Mononuclear cell (primary cell): ENCODE data around the gene SETD4. TPM values are rescaled to one million over a fixed set of nuclear protein-coding genes. Genes with fewer than 3 reads are reported as not detected.
"Not testable (repeated sequence)": the region's sequence is repeated elsewhere in the genome, so short reads cannot be mapped to it uniquely, and the experiment has no call there.

ENCODE experiments used
- H3K27me3 ChIP-seq: 2 replicates; pipeline ENCODE4 v1.6.0; 2011; ENCODE audit warnings: low read length, control low read depth; ENCODE audit not compliant: insufficient read depth
- H3K4me1 ChIP-seq: 2 replicates; pipeline ENCODE4 v1.5.1; 2011; ENCODE audit warnings: mild to moderate bottlenecking, low read length, control low read depth; ENCODE audit not compliant: insufficient read depth
- H3K4me3 ChIP-seq: 2 replicates; pipeline ENCODE4 v1.5.1; 2011; ENCODE audit warnings: mild to moderate bottlenecking, low read length, moderate library complexity
- H3K9me3 ChIP-seq: 2 replicates; pipeline ENCODE4 v1.5.1; 2011; ENCODE audit warnings: low read depth, mild to moderate bottlenecking, control low read depth, low read length
- total RNA-seq: library from RNA; depleted of rRNA; stranded (reverse); fragments of >200 nt; gene quantifications from one replicate; pipeline ENCODE4 v1.2.3, GENCODE V29; 2012

The SETD4 gene
- total RNA-seq, 1 donor = 8.4 TPM

DNA sequence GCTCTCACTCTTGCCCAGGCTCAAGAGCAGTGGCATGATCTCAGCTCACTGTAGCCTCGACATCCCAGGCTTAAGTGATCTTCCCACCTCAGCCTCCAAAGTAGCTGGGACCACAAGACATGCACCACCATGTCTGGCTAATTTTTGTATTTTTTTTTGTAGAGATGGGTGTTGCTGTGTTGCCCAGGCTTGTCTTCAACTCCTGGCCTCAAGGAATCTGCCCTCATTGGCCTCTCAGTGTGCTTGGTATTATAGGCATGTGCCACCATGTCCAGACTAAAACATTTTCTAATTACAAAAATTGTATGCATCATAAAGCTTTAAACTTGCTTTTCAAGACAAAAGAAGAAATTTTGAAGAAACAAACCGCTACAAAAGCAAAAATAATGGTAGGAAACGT, 29.6 kb upstream of the SETD4 start:
- H3K4me3 ChIP-seq = no peak overlapping the region
- no peaks in the 10 kb centered on the region for H3K27me3 ChIP-seq
- no peaks in the 10 kb centered on the region for H3K4me1 ChIP-seq
- peaks cover 12% of the 10 kb centered on the region for H3K9me3 ChIP-seq

DNA sequence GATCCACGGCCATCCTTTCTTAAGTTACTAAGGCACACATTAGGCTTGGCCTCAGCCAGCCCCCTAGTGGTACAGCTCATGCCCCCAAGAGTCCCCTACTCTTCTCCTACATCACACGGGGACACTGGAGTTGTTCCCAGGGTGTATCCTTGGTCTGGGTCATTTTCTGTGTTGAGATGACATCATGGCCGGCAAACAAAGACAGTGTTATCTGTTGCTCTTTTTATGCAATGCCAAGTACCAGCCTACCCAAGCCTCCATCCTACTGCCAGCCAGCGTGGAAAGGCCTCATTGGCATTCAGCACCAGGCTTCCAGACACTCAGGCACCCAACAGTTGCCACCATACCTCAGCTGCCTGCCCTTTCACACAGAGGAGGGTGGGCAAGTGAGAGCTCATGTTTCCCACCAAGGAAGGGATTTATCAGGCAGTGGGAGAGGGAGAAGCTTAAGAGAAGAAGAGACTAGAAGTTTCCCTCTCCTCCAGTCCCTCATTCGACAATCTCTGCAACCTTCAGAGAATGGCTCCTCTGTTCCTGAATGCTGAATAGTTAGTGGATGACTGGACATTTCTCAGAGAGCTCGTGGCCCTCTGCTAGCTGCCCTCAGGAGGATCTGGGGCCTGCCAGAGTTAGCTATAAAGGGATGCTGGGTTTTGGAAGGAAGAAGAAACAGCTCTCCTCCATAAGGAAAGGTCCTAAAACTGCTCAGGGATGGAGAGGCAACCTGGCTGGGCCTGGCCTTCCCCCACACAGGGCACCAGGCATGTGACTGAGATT, 27.2 kb upstream of the SETD4 start:
- H3K4me1 ChIP-seq = no peaks in the 10 kb centered on the region
- H3K27me3 ChIP-seq = no peaks in the 10 kb centered on the region
- no peak overlapping the region for H3K4me3 ChIP-seq
- no peaks in the 10 kb centered on the region for H3K9me3 ChIP-seq

DNA sequence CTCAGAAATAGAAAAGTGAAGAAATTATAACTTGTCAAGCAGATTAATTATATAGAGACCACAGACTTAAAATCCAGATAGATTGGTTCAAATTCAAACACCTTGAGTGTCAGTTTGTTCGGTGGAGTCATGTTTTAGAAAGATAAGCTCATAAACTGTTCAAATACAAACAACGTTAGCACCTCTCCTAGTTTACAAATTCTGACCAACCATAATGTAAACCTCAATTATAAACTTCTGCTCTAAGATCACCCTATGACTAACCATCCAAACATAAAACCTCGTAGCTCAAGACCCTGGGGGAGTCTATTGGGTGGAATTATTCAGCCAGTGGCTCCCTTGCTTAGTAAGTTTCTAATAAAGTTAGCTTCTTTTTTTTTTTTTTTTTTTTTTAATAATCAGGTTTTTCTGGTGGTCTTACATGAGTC, 21.9 kb upstream of the SETD4 start:
- Histone ChIP-seq H3K4me3 (no peak overlapping the region), H3K4me1 (peaks cover 24% of the 10 kb centered on the region), H3K9me3 (no peaks in the 10 kb centered on the region), H3K27me3 (no peaks in the 10 kb centered on the region)

DNA sequence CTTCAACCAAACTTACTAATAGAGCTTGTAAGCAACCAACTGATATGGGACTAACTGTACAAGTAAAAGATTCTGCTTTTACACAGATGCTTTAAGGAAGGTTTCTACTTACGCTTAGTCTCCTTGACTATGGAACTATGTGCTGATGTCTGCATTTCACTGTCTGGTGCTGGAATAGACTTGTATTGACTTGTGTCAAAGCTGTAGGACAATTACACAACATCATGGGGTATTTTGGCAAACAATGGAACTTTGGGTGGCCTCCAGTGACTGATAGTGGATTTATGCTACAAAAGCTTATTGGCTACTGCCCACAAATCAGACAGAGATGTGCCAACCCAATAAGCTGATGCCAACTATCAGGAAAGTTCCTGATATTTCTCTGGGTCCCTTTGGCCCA, 20.1 kb upstream of the SETD4 start:
- peaks cover 33% of the 10 kb centered on the region for H3K4me1 ChIP-seq
- no peaks in the 10 kb centered on the region for H3K9me3 ChIP-seq
- no peak overlapping the region for H3K4me3 ChIP-seq

DNA sequence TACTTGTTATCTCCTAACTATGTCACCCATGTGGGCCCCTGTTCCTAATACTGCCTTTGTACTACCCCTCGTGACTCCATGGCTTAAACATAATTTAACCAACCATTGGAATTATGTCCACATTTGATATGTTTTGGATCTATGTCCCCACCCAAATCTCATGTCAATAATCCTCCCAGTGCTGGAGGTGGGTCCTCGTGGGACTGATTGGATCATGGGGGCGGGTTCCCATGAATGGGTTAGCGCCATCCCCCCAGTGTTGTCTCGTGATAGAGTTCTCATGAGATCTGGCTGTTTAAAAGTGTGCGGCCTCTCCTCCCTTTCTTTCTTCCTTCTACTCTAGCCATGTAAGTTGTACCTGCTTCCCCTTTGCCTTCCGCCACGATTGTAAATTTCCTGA, 19.3 kb upstream of the SETD4 start:
- Histone ChIP-seq H3K4me3 (no peak overlapping the region), H3K4me1 (peaks cover 33% of the 10 kb centered on the region)

More for the DNA sequence above, 20.1 kb upstream of the SETD4 start:
- no peaks in the 10 kb centered on the region for H3K27me3 ChIP-seq

DNA sequence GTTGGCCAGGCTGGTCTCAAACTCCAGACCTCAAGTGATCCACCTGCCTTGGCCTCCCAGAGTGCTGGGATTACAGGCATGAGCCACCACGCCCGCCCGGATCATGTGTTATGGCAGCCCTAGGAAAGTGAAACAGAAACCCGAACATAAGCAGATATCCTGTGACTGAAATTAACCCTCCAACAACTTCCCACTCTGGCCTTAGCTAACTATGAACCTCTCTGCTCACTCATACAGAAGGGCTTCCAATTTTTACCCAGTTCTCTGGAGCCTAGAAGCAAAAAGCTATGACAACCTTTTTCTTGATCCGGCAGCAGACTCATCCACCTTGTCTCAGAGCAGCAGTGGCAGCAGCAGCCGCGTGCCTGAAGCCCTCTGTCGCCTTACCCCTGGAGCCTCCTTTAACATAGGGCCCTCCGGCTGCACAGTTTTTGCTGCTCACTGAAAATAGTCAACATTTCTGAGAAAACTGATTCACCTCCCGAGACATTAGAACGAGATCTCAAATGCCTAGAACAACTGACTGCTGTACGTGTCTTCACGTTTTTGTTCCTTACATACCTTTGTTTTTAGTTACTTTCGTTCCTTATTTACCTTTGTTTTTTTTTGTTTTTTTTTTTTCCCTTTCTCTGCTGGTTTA, 18.8 kb upstream of the SETD4 start:
- no peaks in the 10 kb centered on the region for H3K27me3 ChIP-seq
- H3K4me1 ChIP-seq = peaks cover 33% of the 10 kb centered on the region
- no peak overlapping the region for H3K4me3 ChIP-seq
- no peaks in the 10 kb centered on the region for H3K9me3 ChIP-seq

More for the DNA sequence above, 19.3 kb upstream of the SETD4 start:
- Histone ChIP-seq H3K9me3 (no peaks in the 10 kb centered on the region), H3K27me3 (no peaks in the 10 kb centered on the region)

DNA sequence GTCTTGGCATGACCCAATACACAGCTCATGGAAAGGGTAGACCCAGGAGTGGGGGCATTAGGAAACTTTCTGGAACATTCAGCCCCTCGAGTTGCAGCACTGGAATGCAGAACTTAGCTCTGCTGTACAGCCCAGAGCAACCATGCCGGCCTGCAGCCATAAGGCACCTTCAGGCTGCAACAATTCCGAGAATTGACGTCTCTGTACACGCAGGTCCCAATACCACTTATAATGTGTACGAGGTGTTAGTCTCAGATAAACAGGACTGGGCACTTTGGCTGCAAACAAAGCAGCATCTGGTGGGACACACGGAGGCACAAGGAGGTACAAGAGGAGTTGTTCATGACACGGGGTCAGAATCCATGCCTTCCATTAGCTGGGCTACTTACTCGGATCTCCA, 17.4 kb upstream of the SETD4 start:
- peaks cover 33% of the 10 kb centered on the region for H3K4me1 ChIP-seq
- no peaks in the 10 kb centered on the region for H3K9me3 ChIP-seq
- no peak overlapping the region for H3K4me3 ChIP-seq
- no peaks in the 10 kb centered on the region for H3K27me3 ChIP-seq

DNA sequence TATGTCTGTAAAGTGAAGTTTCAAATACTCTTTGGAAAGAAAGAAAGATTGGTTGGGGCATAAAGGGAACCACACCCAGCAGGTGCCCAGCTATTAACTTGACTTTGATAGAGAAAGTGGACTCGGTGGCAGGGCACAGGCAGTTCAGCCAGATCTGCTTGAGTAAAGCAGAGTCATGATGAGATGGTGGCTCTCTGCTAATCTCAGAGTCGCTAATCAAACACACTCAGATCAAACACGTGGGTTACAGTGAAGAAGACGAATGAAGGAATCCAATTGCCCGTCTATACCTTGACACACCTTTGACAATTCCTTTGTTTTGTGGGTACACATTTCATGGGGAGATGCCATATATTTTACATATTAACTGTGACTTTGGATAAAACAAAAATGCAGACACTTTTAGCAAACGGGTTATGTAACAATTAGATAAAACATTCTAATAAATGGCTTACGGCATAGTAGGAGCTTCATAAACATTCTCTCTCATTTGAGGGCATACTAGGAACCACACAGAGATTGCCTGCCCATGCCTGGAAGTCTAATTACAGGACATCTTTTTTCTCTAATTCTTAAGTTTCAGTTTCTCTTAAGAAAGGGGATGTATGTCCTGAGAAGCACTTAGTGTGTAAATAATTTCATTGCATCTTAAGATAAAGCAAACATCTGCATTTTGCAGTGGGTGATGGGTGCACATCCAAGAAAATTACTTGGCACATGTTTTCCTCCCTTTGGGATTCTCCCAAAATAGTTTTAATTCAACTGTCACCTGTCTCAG, 16.7 kb upstream of the SETD4 start:
- no peaks in the 10 kb centered on the region for H3K9me3 ChIP-seq
- H3K4me1 ChIP-seq = peaks cover 33% of the 10 kb centered on the region
- no peak overlapping the region for H3K4me3 ChIP-seq
- no peaks in the 10 kb centered on the region for H3K27me3 ChIP-seq

DNA sequence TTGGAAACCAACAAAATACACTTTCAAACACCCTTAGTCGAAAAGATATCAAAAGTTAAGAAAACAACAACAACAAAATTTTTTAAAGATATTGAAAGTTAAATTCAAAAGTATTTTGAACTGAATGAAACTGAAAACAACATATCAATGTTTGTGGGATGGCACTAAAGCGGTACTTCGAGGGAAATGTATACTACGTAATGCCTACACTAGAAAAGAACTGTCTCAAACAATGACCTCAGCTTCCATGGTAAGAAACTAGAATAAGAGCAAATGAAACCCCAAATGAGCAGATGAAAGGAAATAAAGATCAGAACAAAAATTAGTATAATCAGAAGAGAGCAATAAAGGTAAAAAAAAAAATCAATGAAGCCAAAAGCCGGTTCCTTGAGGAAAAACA, 15.6 kb upstream of the SETD4 start:
- H3K27me3 ChIP-seq = no peaks in the 10 kb centered on the region
- peaks cover 37% of the 10 kb centered on the region for H3K4me1 ChIP-seq
- no peaks in the 10 kb centered on the region for H3K9me3 ChIP-seq
- H3K4me3 ChIP-seq = no peak overlapping the region

DNA sequence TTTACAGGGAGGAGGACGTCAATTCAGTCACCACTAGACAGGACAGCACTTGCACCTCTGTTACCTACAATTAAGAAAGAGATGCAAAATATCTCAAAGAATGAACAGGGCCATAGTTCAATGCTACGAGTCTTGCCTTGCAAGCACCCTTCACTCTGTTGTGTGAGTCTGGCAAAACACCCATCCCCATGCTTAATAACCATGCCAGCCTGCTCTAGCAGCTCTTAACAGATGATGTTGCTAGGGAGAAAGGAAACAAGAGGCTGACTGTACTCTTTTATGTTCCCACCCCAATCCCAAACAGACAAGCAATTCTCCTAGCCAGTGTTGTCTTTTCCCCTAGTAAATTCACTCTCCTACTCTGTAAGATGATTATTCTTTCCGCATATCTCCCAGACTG, 14.8 kb upstream of the SETD4 start:
- no peak overlapping the region for H3K4me3 ChIP-seq
- no peaks in the 10 kb centered on the region for H3K9me3 ChIP-seq
- H3K4me1 ChIP-seq = peaks cover 45% of the 10 kb centered on the region
- no peaks in the 10 kb centered on the region for H3K27me3 ChIP-seq

DNA sequence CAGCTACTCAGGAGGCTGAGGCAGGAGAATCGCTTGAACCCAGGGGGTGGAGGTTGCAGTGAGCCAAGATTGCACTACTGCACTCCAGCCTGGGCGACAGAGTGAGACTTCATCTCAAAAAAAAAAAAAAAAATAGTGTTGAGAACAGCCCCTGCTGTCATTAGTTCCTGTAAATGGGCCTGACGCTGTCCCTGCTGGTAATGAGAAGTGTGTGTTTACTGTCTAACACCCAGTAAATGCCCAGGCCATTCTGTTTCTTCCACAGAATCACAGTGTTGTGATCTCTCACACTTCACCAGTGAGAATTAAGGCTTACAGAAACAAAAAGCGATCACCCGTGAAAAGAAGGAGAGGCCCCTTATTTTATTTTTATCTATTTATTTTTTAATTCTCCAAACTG, 13.6 kb upstream of the SETD4 start:
- H3K4me3 ChIP-seq, H3K9me3 ChIP-seq, H3K27me3 ChIP-seq: not testable (repeated sequence)
- peaks cover 45% of the 10 kb centered on the region for H3K4me1 ChIP-seq

DNA sequence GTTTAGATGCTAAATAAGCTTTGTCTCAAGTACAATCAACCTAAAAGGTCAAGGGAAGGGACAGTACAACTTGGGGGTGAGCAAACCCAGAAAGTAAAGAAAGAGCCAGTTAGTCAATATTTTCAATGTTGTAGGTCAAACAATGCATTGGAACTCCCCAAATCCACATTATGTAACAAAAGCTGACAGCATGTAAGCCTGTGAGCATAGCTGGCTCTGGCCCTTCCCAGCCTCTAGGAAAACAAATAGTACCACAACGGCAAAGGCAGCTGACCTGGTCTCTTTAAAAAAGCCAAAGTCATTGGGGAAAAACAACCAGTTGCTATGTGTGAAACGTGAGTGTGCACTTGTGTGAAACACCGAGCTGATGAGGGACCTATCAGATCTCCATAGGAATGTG, 12.9 kb upstream of the SETD4 start:
- peaks cover 38% of the 10 kb centered on the region for H3K4me1 ChIP-seq
- H3K4me3 ChIP-seq = no peak overlapping the region
- no peaks in the 10 kb centered on the region for H3K27me3 ChIP-seq
- no peaks in the 10 kb centered on the region for H3K9me3 ChIP-seq

DNA sequence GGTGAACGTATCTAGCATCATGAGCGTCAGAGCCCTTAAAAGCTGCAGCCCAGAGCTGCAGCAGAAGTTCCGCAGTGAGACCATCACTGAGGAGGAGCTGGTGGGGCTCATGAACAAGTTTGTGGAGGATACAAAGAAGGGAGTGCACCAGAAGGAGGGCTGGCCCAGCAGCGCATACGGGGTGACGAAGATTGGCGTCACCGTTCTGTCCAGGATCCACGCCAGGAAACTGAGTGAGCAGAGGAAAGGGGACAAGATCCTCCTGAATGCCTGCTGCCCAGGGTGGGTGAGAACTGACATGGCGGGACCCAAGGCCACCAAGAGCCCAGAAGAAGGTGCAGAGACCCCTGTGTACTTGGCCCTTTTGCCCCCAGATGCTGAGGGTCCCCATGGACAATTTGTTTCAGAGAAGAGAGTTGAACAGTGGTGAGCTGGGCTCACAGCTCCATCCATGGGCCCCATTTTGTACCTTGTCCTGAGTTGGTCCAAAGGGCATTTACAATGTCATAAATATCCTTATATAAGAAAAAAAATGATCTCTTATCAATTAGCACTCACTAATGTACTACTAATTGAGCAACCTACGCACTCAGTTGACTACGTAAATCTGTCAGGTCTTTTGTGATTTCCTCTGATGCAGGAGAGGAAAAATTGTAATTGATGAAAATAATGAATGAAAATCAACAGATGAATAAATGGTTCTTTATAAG, 12.3 kb upstream of the SETD4 start:
- Histone ChIP-seq H3K27me3 (no peaks in the 10 kb centered on the region), H3K4me3 (no peak overlapping the region), H3K9me3 (no peaks in the 10 kb centered on the region), H3K4me1 (peaks cover 32% of the 10 kb centered on the region)

DNA sequence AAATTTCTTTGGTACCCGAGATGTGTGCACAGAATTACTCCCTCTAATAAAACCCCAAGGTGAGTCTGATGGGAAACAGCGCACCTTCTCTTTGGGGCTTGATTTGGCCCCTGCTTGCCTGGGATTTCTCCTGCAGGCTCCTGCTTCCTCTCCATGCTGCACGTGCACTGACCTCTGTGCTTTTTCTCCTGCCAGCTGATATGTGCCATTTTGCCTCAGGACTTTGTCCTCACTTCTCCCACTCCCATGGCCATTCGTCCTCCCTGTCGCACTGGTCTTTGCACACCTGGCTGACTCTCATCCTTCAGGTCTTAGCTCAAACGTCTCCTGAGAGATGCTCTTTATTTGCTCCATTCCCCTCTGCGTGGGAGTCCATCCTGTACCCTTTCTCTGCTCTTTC, 10.7 kb upstream of the SETD4 start:
- Histone ChIP-seq H3K4me3 (no peak overlapping the region), H3K4me1 (peaks cover 20% of the 10 kb centered on the region), H3K9me3 (no peaks in the 10 kb centered on the region), H3K27me3 (no peaks in the 10 kb centered on the region)
